Left ventricle myocardium superior (tissue), 1 donor: Measurements from ENCODE around the gene ERG. TPM values are rescaled to one million over a fixed set of nuclear protein-coding genes. Genes with fewer than 3 reads are reported as not detected.

ENCODE experiments used
- ATAC-seq: fragments of 200-7000 bp; cut with Tn5 transposase; one replicate; pipeline ENCODE4 v1.9.1; 2020; ENCODE audit warnings: mild to moderate bottlenecking, moderate library complexity
- DNase-seq: peaks from one replicate; pipeline ENCODE4 v3.0.0-alpha.2; 2020
- intact Hi-C: fragments of 100-400 bp; cut with micrococcal nuclease; formaldehyde crosslinking; loops from one replicate; pipeline ENCODE4 v1.11.0; 2022
- total RNA-seq: library from RNA; stranded (reverse); fragmentation: NEBNext Ultra II Directional; extraction: Animal tissue kit (Norgen Biotek cat#: 25700); gene quantifications from one replicate; pipeline ENCODE4 v1.2.1, GENCODE V29; 2021
- donor health status: DM: no; HTN: yes; CAD: no; lungs with severe emphysema.

ERG gene
- total RNA-seq, 1 donor from 2014 or later, result 19.3 TPM

- no peak for ATAC-seq
- no peak for DNase-seq
- intact Hi-C loops, result no loop called here
Observed at GRCh38 chr21:38479641-38480525, 18.4 kb downstream of the ERG start.

GRCh38 chr21:38478782-38479181 is 19.5 kb downstream of the ERG start:
- ATAC-seq (no peak), DNase-seq (no peak)
- intact Hi-C loops, result no loop called here

DNA sequence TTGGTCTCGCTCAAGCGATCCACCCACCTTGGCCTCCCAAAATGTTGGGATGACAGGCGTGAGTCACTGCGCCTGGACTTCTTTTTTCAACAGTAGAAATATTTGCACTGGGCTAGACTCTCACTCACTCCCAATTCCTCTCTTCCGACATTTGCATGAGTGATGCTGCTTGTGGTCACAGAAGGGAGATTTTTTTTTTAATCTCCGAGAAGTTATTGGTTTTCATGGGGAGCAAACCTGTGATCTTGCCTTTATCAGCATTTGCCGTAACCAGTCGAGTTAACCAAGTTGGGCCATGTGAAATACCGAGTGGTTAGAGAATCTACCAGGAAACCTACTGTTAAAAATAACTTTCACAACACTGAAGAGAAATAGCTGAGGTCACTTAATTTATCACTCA is 21.1 kb downstream of the ERG start:
- intact Hi-C loops, result no loop called here
- ATAC-seq (peak; percentile 58), DNase-seq (no peak)

GRCh38 chr21:38476385-38476784 is 21.9 kb downstream of the ERG start:
- ATAC-seq (peak; percentile 67), DNase-seq (no peak)
- intact Hi-C loops, result no loop called here

GRCh38 chr21:38475519-38475918 is 22.8 kb downstream of the ERG start:
- intact Hi-C loops, result no loop called here
- DNase-seq (no peak), ATAC-seq (no peak)

GRCh38 chr21:38474796-38475195 is 23.5 kb downstream of the ERG start:
- intact Hi-C loops, result no loop called here
- DNase-seq, result no peak
- no peak for ATAC-seq

DNA sequence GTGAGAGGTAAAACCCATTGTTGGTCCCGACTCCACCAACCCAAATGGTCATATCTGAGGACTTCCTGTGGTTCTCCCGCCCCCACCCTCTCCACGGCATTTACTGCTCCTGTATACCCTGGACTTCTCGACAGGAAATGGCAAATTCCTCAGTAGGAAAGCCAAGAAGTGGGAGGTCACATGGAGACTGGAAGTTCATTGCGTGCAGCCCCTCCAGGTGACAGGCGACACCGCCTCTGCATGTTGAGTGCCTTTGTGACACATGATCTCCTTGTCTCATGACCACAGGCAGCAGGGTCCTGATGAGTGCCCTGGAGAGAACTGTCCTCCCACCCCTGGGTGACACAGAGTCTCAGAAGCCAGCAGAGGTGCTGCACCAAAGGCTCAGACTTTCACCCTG is 24.2 kb downstream of the ERG start:
- intact Hi-C loops, result no loop called here
- DNase-seq (no peak), ATAC-seq (peak; percentile 14)

GRCh38 chr21:38472412-38473108 is 25.7 kb downstream of the ERG start:
- DNase-seq (peak; percentile 37), ATAC-seq (peak; percentile 10)
- intact Hi-C loops, result no loop called here

- DNase-seq (no peak), ATAC-seq (no peak)
- intact Hi-C loops, result no loop called here
Observed at GRCh38 chr21:38471766-38472165, 26.5 kb downstream of the ERG start.

- DNase-seq (no peak), ATAC-seq (no peak)
- intact Hi-C loops, result no loop called here
Observed at GRCh38 chr21:38470755-38471154, 27.5 kb downstream of the ERG start.

- intact Hi-C loops, result no loop called here
- ATAC-seq (no peak), DNase-seq (no peak)
Observed at GRCh38 chr21:38469642-38470041, 28.6 kb downstream of the ERG start.

DNA sequence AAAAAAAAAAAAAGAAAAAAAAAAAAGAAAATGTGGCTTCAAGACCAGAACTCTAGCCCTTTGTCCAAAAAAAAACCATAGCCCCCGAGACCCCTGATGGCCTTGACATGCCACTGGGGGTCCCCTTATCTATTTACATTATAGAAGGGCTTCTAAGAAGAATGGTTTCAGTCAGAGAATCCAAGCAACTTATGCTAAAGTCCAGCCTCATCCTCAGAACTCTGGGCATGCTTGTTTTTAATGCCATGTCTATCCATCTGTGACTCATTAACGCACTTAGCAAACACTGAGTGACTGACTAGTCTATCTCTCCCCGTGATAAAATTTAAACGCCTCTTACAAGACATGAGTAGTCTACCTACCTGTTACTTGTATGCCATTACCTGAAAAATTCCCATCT is 29.3 kb downstream of the ERG start:
- ATAC-seq, result no peak

GRCh38 chr21:38467911-38468310 is 30.4 kb downstream of the ERG start:
- ATAC-seq, result no peak
- DNase-seq, result no peak
- intact Hi-C loops, result no loop called here

More for the DNA sequence above, 29.3 kb downstream of the ERG start:
- intact Hi-C loops, result no loop called here
- no peak for DNase-seq

DNA sequence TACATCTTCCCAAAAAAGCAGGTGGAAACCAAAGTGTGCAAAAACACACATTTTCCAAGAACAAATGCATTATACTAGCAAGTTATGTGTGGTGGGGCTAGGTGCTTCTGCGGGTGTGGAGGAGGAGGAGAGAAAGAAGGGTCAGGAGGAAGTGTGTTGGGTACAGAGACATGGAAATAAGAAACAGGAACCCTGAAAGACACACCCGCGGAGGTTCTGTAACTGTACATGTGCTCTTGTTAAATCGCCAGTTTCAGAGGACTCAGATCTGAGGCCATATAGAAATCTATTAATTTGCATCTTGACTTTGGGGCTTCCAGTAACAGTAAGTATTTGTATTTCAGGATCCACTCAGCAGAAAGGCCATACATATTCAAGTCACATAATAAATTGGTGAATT is 30.9 kb downstream of the ERG start:
- intact Hi-C loops, result no loop called here
- DNase-seq, result no peak
- ATAC-seq, result no peak

GRCh38 chr21:38460171-38460742 is 38.0 kb downstream of the ERG start:
- intact Hi-C loops, result no loop called here
- DNase-seq (no peak), ATAC-seq (peak; percentile 29)

GRCh38 chr21:38459490-38459889 is 38.8 kb downstream of the ERG start:
- intact Hi-C loops, result no loop called here
- ATAC-seq, result no peak
- DNase-seq, result no peak

- ATAC-seq, result no peak
- intact Hi-C loops, result no loop called here
Observed at GRCh38 chr21:38455403-38455802, 42.9 kb downstream of the ERG start.

GRCh38 chr21:38454702-38455101 is 43.6 kb downstream of the ERG start:
- intact Hi-C loops, result no loop called here
- no peak for ATAC-seq
- DNase-seq, result no peak

More at GRCh38 chr21:38455403-38455802, 42.9 kb downstream of the ERG start:
- no peak for DNase-seq

DNA sequence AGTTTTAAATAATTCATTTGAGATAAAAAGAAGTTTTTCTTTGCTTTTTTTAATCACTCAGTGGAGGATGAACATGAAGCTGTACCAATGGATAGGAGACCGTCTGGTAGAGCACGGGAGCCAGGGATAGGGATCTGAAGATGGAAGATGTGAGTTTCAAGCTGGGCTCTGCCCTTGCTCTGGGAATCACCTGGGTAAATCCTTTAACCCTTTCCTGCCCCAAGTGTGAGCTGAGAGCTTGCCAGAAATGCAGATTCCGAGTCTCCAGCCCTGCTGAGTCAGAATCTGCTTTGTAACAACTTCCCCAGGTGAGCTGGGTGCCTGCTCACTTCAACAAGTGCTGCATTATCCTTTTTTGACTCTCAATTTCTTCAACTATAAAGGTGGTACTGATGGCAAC is 44.1 kb downstream of the ERG start:
- intact Hi-C loops, result no loop called here

GRCh38 chr21:38448671-38449385 is 49.4 kb downstream of the ERG start:
- ATAC-seq, result peak; percentile 59
- no peak for DNase-seq
- intact Hi-C loops, result no loop called here

More for the DNA sequence above, 44.1 kb downstream of the ERG start:
- DNase-seq, result no peak
- no peak for ATAC-seq
